Lower lobe of right lung (tissue), 2 donors: ENCODE results near the gene SLC4A7. TPM values are rescaled to one million over a fixed set of nuclear protein-coding genes. Genes with fewer than 3 reads are reported as not detected.
A peak's percentile ranks its signal among the peaks of the same experiment; 100 is the strongest.

Experiments used
- ATAC-seq, 2 donors: fragments of 200-7000 bp; cut with Tn5 transposase; one replicate each; pipeline ENCODE4 v1.9.1; 2020 to 2022; ENCODE audit warnings: mild to moderate bottlenecking in 2 of 2, moderate library complexity in 2 of 2
- DNase-seq: peaks from one replicate; pipeline ENCODE4 v3.0.0-alpha.2; 2020
- H3K27ac ChIP-seq: fragments of 200-600 bp; one replicate; pipeline ENCODE4 v1.8.0; 2022
- H3K27me3 ChIP-seq: fragments of 200-600 bp; one replicate; pipeline ENCODE4 v1.8.0; 2022; ENCODE audit warnings: low read depth
- H3K36me3 ChIP-seq: fragments of 200-600 bp; one replicate; pipeline ENCODE4 v1.8.0; 2022; ENCODE audit warnings: mild to moderate bottlenecking
- H3K4me1 ChIP-seq: fragments of 200-600 bp; one replicate; pipeline ENCODE4 v1.8.0; 2022
- H3K4me3 ChIP-seq: fragments of 200-600 bp; one replicate; pipeline ENCODE4 v1.8.0; 2022; ENCODE audit warnings: mild to moderate bottlenecking
- H3K9me3 ChIP-seq: fragments of 200-600 bp; one replicate; pipeline ENCODE4 v1.8.0; 2022
- CTCF ChIP-seq: fragments of 200-600 bp; IDR thresholded peaks from one replicate; pipeline ENCODE4 v1.8.0; 2022; ENCODE audit warnings: antibody characterized with exemption, mild to moderate bottlenecking
- intact Hi-C: fragments of 100-400 bp; cut with DNase I; formaldehyde crosslinking; loops from one replicate; pipeline ENCODE4 v1.11.0; 2022
- total RNA-seq: library from RNA; stranded (reverse); fragmentation: NEBNext Ultra II Directional; extraction: Animal tissue kit (Norgen Biotek cat#: 25700); gene quantifications from one replicate; pipeline ENCODE4 v1.2.1, GENCODE V29; 2021
- donor health status: DM: no; HTN: yes; CAD: no; lungs with severe emphysema.

The SLC4A7 gene
- total RNA-seq, 1 donor from 2014 or later, result 17.2 TPM

GRCh38 chr3:27456554-27456953 is 27.6 kb downstream of the SLC4A7 start:
- H3K27ac ChIP-seq, result no peak overlapping the region
- DNase-seq (no peak), ATAC-seq (no peak)
- H3K27me3 ChIP-seq, result no peaks in the 10 kb centered on the region
- H3K4me3 ChIP-seq, result no peak overlapping the region
- TF ChIP-seq CTCF, result no peak
- H3K36me3 ChIP-seq, result no peaks in the 10 kb centered on the region
- intact Hi-C loops, result no loop called here
- peaks cover 9% of the 10 kb centered on the region for H3K4me1 ChIP-seq
- no peaks in the 10 kb centered on the region for H3K9me3 ChIP-seq

GRCh38 chr3:27454914-27455313 is 29.3 kb downstream of the SLC4A7 start:
- no peak for DNase-seq

GRCh38 chr3:27454461-27454860 is 29.7 kb downstream of the SLC4A7 start:
- Histone ChIP-seq H3K4me1 (peaks cover 9% of the 10 kb centered on the region), H3K27ac (no peak overlapping the region), H3K27me3 (no peaks in the 10 kb centered on the region), H3K9me3 (no peaks in the 10 kb centered on the region), H3K36me3 (no peaks in the 10 kb centered on the region), H3K4me3 (no peak overlapping the region)
- no peak for ATAC-seq
- no peak for DNase-seq
- intact Hi-C loops, result no loop called here
- no peak for TF ChIP-seq CTCF

More at GRCh38 chr3:27454914-27455313, 29.3 kb downstream of the SLC4A7 start:
- Histone ChIP-seq H3K27ac (no peak overlapping the region), H3K4me3 (no peak overlapping the region), H3K4me1 (peaks cover 9% of the 10 kb centered on the region), H3K36me3 (no peaks in the 10 kb centered on the region), H3K27me3 (no peaks in the 10 kb centered on the region), H3K9me3 (no peaks in the 10 kb centered on the region)
- intact Hi-C loops, result no loop called here
- peak in 1 of 2 donors; percentile 21 for ATAC-seq
- TF ChIP-seq CTCF, result no peak

DNA sequence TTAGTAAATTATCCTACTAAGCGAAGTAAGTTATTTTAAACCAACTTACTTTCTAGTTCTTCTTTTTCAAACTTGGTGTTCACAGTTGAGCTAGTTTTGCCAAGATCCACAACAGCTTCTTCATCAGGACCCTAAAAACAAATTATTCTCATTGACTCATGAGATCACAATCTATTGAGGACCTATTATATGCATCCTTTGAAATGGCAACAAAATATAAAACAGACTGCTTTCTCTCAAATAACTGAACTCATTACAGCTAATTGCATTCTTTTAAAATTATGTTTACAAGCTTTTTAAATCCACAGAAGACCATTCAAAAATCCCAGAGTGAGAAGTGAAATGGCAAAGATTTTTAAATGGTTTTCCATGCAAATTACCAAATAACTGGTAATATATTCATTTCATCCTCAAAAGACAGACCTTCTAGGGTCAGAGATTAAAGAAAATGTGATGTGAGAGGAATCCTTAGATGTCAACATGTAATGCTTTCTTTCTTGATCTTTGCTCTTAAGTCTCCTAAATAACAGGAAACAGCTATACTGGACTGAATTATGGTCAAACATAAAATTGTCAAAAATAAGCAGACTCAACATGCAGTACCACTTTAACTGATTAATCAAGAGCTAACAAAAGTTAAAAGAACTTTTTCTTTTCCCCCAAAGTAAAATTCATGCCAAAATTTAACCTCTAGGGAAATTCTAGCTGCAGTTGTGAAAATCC is 31.7 kb downstream of the SLC4A7 start:
- intact Hi-C loops, result no loop called here
- Histone ChIP-seq H3K9me3 (no peaks in the 10 kb centered on the region), H3K27me3 (no peaks in the 10 kb centered on the region), H3K4me1 (peaks cover 9% of the 10 kb centered on the region), H3K36me3 (peaks cover 9% of the 10 kb centered on the region), H3K27ac (no peak overlapping the region), H3K4me3 (no peak overlapping the region)
- no peak for DNase-seq
- no peak for ATAC-seq
- TF ChIP-seq CTCF, result no peak

GRCh38 chr3:27451842-27452241 is 32.3 kb downstream of the SLC4A7 start:
- TF ChIP-seq CTCF, result no peak
- no peak for ATAC-seq
- H3K27me3 ChIP-seq, result no peaks in the 10 kb centered on the region

More at GRCh38 chr3:27451842-27452241, 32.3 kb downstream of the SLC4A7 start:
- intact Hi-C loops, result no loop called here
- H3K27ac ChIP-seq, result no peak overlapping the region
- no peak for DNase-seq
- H3K4me1 ChIP-seq, result peaks cover 9% of the 10 kb centered on the region
- H3K9me3 ChIP-seq, result no peaks in the 10 kb centered on the region
- peaks cover 9% of the 10 kb centered on the region for H3K36me3 ChIP-seq
- no peak overlapping the region for H3K4me3 ChIP-seq
